Upper lobe of left lung (tissue), 4 donors: ENCODE measurements around the gene KLK13.

Experiments used
- EP300 ChIP-seq, 4 donors: sonication (generic); formaldehyde crosslinking; IDR thresholded peaks; one replicate each; pipeline ENCODE4 v1.5.1; 2017; ENCODE audit warnings: antibody characterized with exemption in 4 of 4, control low read depth in 2 of 4
- POLR2A ChIP-seq, 4 donors: fragments of 450-650 bp; IDR thresholded peaks; one replicate each; pipeline ENCODE4 v1.5.1; 2016 to 2017; ENCODE audit warnings: antibody characterized with exemption in 4 of 4, mild to moderate bottlenecking in 2 of 4
- TF ChIP-seq, protein P1 (sequence below), 6 experiments: fragments of 450-650 bp in 4 of 6; fragments of 200-600 bp in 2 of 6; sonication (generic) in 2 of 6; IDR thresholded peaks; one replicate each; pipeline ENCODE4 v1.5.1; 2016 to 2019; ENCODE audit warnings: antibody characterized with exemption in 6 of 6

DNA sequence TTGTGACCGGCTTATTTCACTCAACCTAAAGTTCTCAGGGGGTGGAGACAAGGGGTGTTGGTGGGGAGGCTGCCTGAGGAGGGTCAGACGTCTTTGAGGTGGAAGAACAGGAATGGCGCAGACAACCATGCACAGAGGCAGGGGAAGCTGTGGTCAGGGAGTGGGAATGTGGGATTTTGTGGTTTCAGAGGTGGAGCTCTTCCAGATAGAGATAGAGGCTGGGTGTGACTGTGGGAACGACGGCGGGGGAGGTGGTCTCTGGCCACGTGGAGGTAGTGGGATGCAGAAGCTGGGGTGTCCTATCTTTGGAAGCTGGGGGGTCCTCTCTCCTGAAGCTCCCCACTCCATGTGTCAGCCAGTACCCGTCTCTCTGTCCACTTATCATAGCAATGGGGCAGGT is 25.6 kb upstream of the KLK13 start:
- TF ChIP-seq, protein P1, sequence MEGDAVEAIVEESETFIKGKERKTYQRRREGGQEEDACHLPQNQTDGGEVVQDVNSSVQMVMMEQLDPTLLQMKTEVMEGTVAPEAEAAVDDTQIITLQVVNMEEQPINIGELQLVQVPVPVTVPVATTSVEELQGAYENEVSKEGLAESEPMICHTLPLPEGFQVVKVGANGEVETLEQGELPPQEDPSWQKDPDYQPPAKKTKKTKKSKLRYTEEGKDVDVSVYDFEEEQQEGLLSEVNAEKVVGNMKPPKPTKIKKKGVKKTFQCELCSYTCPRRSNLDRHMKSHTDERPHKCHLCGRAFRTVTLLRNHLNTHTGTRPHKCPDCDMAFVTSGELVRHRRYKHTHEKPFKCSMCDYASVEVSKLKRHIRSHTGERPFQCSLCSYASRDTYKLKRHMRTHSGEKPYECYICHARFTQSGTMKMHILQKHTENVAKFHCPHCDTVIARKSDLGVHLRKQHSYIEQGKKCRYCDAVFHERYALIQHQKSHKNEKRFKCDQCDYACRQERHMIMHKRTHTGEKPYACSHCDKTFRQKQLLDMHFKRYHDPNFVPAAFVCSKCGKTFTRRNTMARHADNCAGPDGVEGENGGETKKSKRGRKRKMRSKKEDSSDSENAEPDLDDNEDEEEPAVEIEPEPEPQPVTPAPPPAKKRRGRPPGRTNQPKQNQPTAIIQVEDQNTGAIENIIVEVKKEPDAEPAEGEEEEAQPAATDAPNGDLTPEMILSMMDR (IDR thresholded peaks at IDR 0.05): no peak
- TF ChIP-seq POLR2A (IDR thresholded peaks at IDR 0.05): no peak
- no peak for TF ChIP-seq EP300 (IDR thresholded peaks at IDR 0.05)
